ENCODE measurements around the gene MRPL34. TPM values are rescaled to one million over a fixed set of nuclear protein-coding genes. Genes with fewer than 3 reads are reported as not detected.

MRPL34 gene
- total RNA-seq, 2 donors from 2014 or later, result 58.1 to 62.2 TPM

- Mint-ChIP-seq H3K36me3 (ENCODE audit: low read depth) (peaks cover 67% of the 10 kb centered on the region), H3K4me3 (no peak overlapping the region)
- no peaks in the 10 kb centered on the region for H3K27me3 ChIP-seq (ENCODE audit: control insufficient read depth, insufficient read depth, low read length, poor library complexity, severe bottlenecking)
Measured at GRCh38 chr19:17275441-17276175, 30.1 kb upstream of the MRPL34 start.

GRCh38 chr19:17279436-17279835, 26.2 kb upstream of the MRPL34 start:
- peaks cover 52% of the 10 kb centered on the region for H3K36me3 Mint-ChIP-seq (ENCODE audit: low read depth)
- H3K27ac Mint-ChIP-seq, result no peak overlapping the region
- H3K27me3 Mint-ChIP-seq (ENCODE audit: insufficient read depth), result peaks cover 9% of the 10 kb centered on the region
- Histone ChIP-seq H3K4me1 (ENCODE audit: control insufficient read depth, insufficient read depth, low read length) (no peaks in the 10 kb centered on the region), H3K4me3 (ENCODE audit: low read length) (no peak overlapping the region), H3K36me3 (ENCODE audit: control insufficient read depth, insufficient read depth, low read length) (peaks cover 35% of the 10 kb centered on the region), H3K27ac (ENCODE audit: low read depth, low read length) (no peak overlapping the region), H3K27me3 (ENCODE audit: control insufficient read depth, insufficient read depth, low read length, poor library complexity, severe bottlenecking) (peaks cover 5% of the 10 kb centered on the region), H3K9ac (ENCODE audit: extremely low read depth, low read length, poor library complexity, severe bottlenecking) (no peak overlapping the region), H3K9me3 (ENCODE audit: control insufficient read depth, low read length) (no peaks in the 10 kb centered on the region)
- peaks cover 2% of the 10 kb centered on the region for H3K4me1 Mint-ChIP-seq
- WGBS, 2 experiments (ENCODE audit: insufficient coverage in 1 of 2, insufficient read length in 1 of 2), result 81% methylated on average over 3 of the region's 3 CpGs; no CpG with 5 or more reads in 1 of the 2 experiments
- no peak overlapping the region for H3K4me3 Mint-ChIP-seq
- no peaks in the 10 kb centered on the region for H3K9me3 Mint-ChIP-seq
- no peak for DNase-seq
- no peak for TF ChIP-seq CTCF (conservative IDR thresholded peaks at IDR 0.05)

More at GRCh38 chr19:17275441-17276175, 30.1 kb upstream of the MRPL34 start:
- Mint-ChIP-seq H3K4me1 (no peaks in the 10 kb centered on the region), H3K27me3 (ENCODE audit: insufficient read depth) (no peaks in the 10 kb centered on the region), H3K9me3 (no peaks in the 10 kb centered on the region), H3K27ac (no peak overlapping the region)
- H3K4me3 ChIP-seq (ENCODE audit: low read length), result no peak overlapping the region
- H3K4me1 ChIP-seq (ENCODE audit: control insufficient read depth, insufficient read depth, low read length), result no peaks in the 10 kb centered on the region
- H3K36me3 ChIP-seq (ENCODE audit: control insufficient read depth, insufficient read depth, low read length), result peaks cover 57% of the 10 kb centered on the region
- H3K27ac ChIP-seq (ENCODE audit: low read depth, low read length), result no peak overlapping the region
- no peak for DNase-seq
- H3K9ac ChIP-seq (ENCODE audit: extremely low read depth, low read length, poor library complexity, severe bottlenecking), result no peak overlapping the region
- 96% methylated on average over 15 to 19 of the region's 19 CpGs for WGBS, 2 experiments (ENCODE audit: insufficient coverage in 1 of 2, insufficient read length in 1 of 2)
- H3K9me3 ChIP-seq (ENCODE audit: control insufficient read depth, low read length), result no peaks in the 10 kb centered on the region
- no peak for TF ChIP-seq CTCF (conservative IDR thresholded peaks at IDR 0.05)

GRCh38 chr19:17281391-17282304, 24.0 kb upstream of the MRPL34 start, which contains the start of gene ANKLE1:
TSS of gene ANKLE1 (plus strand) at chr19:17281901. CDS start at chr19:17281921, 20 bp downstream.
- H3K36me3 Mint-ChIP-seq (ENCODE audit: low read depth), result peaks cover 41% of the 10 kb centered on the region
- H3K9ac ChIP-seq (ENCODE audit: extremely low read depth, low read length, poor library complexity, severe bottlenecking), result no peak within 1 kb of the TSS
- peak within 1 kb of the TSS; percentile 57 for H3K4me3 Mint-ChIP-seq
- H3K4me3 ChIP-seq (ENCODE audit: low read length), result peak within 1 kb of the TSS; percentile 45
- H3K27ac ChIP-seq (ENCODE audit: low read depth, low read length), result no peak within 1 kb of the TSS
- peaks cover 17% of the 10 kb centered on the region for H3K36me3 ChIP-seq (ENCODE audit: control insufficient read depth, insufficient read depth, low read length)
- WGBS, 2 experiments (ENCODE audit: insufficient coverage in 1 of 2, insufficient read length in 1 of 2), result 38 to 51% methylated on average over 40 to 75 of the region's 75 CpGs
- peaks cover 9% of the 10 kb centered on the region for H3K27me3 Mint-ChIP-seq (ENCODE audit: insufficient read depth)
- no peak within 1 kb of the TSS for H3K27ac Mint-ChIP-seq
- no peak for TF ChIP-seq CTCF (conservative IDR thresholded peaks at IDR 0.05)
- H3K27me3 ChIP-seq (ENCODE audit: control insufficient read depth, insufficient read depth, low read length, poor library complexity, severe bottlenecking), result peaks cover 5% of the 10 kb centered on the region
- H3K9me3 Mint-ChIP-seq, result peaks cover 6% of the 10 kb centered on the region
- H3K9me3 ChIP-seq (ENCODE audit: control insufficient read depth, low read length), result no peaks in the 10 kb centered on the region
- no peaks in the 10 kb centered on the region for H3K4me1 ChIP-seq (ENCODE audit: control insufficient read depth, insufficient read depth, low read length)
- peaks cover 2% of the 10 kb centered on the region for H3K4me1 Mint-ChIP-seq
- peak; percentile 86 for DNase-seq

All from endodermal cell (in vitro differentiated cells).